ENCODE results near the gene SLMAP. TPM values are rescaled to one million over a fixed set of nuclear protein-coding genes. Genes with fewer than 3 reads are reported as not detected.

The SLMAP gene
- total RNA-seq, 1 experiment from 2014 or later: 49.2 TPM

GRCh38 chr3:57841818-57842217, 85.7 kb downstream of the SLMAP start:
- H3K27ac ChIP-seq (ENCODE audit: low read length): no peak overlapping the region
- no peak overlapping the region for H3K4me3 ChIP-seq (ENCODE audit: low read depth in 2 of 2, low read length in 2 of 2)
- DNase-seq (ENCODE audit: low read depth, low spot score) (no peak), ATAC-seq (no peak)
- H3K4me1 ChIP-seq (ENCODE audit: control insufficient read depth, insufficient read depth, low read length): no peaks in the 10 kb centered on the region
- CTCF ChIA-PET: no interaction called here
- TF ChIP-seq POLR2AphosphoS5 (IDR thresholded peaks at IDR 0.05; ENCODE audit: low read depth, low read length): no peak
- BruUV-seq (replicated peaks): no TSS peak
- POLR2A ChIA-PET: interaction anchor here (0.6 kb wide), 1 partner anchor 66 kb away, joined by 18 read pairs; no protein-coding TSS in a partner anchor
- H3K9me3 ChIP-seq (ENCODE audit: control insufficient read depth, insufficient read depth, low read depth, low read length): no peaks in the 10 kb centered on the region
- intact Hi-C loops (cut with micrococcal nuclease; ENCODE audit: unreplicated experiment) (no loop called here), in situ Hi-C loops (cut with HindIII; ENCODE audit: low pct_unique_long_range_greater_than_20kb, low sequenced_read_pairs) (no loop called here)
- no peaks in the 10 kb centered on the region; the same call in 1 of the 2 replicates for H3K36me3 ChIP-seq (ENCODE audit: control insufficient read depth, insufficient read depth, low read length)
- H3K27me3 ChIP-seq (ENCODE audit: control insufficient read depth, insufficient read depth, low read length): no peaks in the 10 kb centered on the region

GRCh38 chr3:57848177-57848738, 92.1 kb downstream of the SLMAP start:
- CTCF ChIA-PET: no interaction called here
- DNase-seq (ENCODE audit: low read depth, low spot score): no peak
- intact Hi-C loops (cut with micrococcal nuclease; ENCODE audit: unreplicated experiment) (no loop called here), in situ Hi-C loops (cut with HindIII; ENCODE audit: low pct_unique_long_range_greater_than_20kb, low sequenced_read_pairs) (no loop called here)
- Histone ChIP-seq H3K9me3 (ENCODE audit: control insufficient read depth, insufficient read depth, low read depth, low read length) (no peaks in the 10 kb centered on the region), H3K4me1 (ENCODE audit: control insufficient read depth, insufficient read depth, low read length) (no peaks in the 10 kb centered on the region), H3K27me3 (ENCODE audit: control insufficient read depth, insufficient read depth, low read length) (no peaks in the 10 kb centered on the region), H3K4me3 (ENCODE audit: low read depth in 2 of 2, low read length in 2 of 2) (no peak overlapping the region), H3K36me3 (ENCODE audit: control insufficient read depth, insufficient read depth, low read length) (no peaks in the 10 kb centered on the region; the same call in 1 of the 2 replicates), H3K27ac (ENCODE audit: low read length) (no peak overlapping the region)
- POLR2A ChIA-PET: no interaction called here
- no peak for ATAC-seq
- BruUV-seq (replicated peaks): no TSS peak
- TF ChIP-seq SIN3A (IDR thresholded peaks at IDR 0.05; ENCODE audit: borderline replicate concordance, insufficient read depth, low read depth, low read length): no peak
- TF ChIP-seq CTCF (IDR thresholded peaks at IDR 0.05): no peak
- no peak for TF ChIP-seq POLR2AphosphoS5 (IDR thresholded peaks at IDR 0.05; ENCODE audit: low read depth, low read length)
- TF ChIP-seq TCF7L2 (IDR thresholded peaks at IDR 0.05; ENCODE audit: low read depth, low read length): no peak
- no peak for TF ChIP-seq REST (IDR thresholded peaks at IDR 0.05; ENCODE audit: insufficient read depth in 1 of 2, low read depth in 2 of 2, low read length in 1 of 2)

GRCh38 chr3:57851304-57851703, 95.2 kb downstream of the SLMAP start:
- TF ChIP-seq CTCF (IDR thresholded peaks at IDR 0.05) (no peak), SIN3A (IDR thresholded peaks at IDR 0.05; ENCODE audit: borderline replicate concordance, insufficient read depth, low read depth, low read length) (no peak), TCF7L2 (IDR thresholded peaks at IDR 0.05; ENCODE audit: low read depth, low read length) (no peak), REST (IDR thresholded peaks at IDR 0.05; ENCODE audit: insufficient read depth in 1 of 2, low read depth in 2 of 2, low read length in 1 of 2) (no peak)
- ChIA-PET POLR2A (no interaction called here), CTCF (no interaction called here)
- H3K27me3 ChIP-seq (ENCODE audit: control insufficient read depth, insufficient read depth, low read length): no peaks in the 10 kb centered on the region
- no peaks in the 10 kb centered on the region for H3K9me3 ChIP-seq (ENCODE audit: control insufficient read depth, insufficient read depth, low read depth, low read length)
- ATAC-seq (no peak), DNase-seq (ENCODE audit: low read depth, low spot score) (no peak)
- no peaks in the 10 kb centered on the region; the same call in 1 of the 2 replicates for H3K36me3 ChIP-seq (ENCODE audit: control insufficient read depth, insufficient read depth, low read length)
- H3K4me3 ChIP-seq (ENCODE audit: low read depth in 2 of 2, low read length in 2 of 2): no peak overlapping the region
- no peak overlapping the region for H3K27ac ChIP-seq (ENCODE audit: low read length)
- no peaks in the 10 kb centered on the region for H3K4me1 ChIP-seq (ENCODE audit: control insufficient read depth, insufficient read depth, low read length)
- no TSS peak for BruUV-seq (replicated peaks)
- intact Hi-C loops (cut with micrococcal nuclease; ENCODE audit: unreplicated experiment) (no loop called here), in situ Hi-C loops (cut with HindIII; ENCODE audit: low pct_unique_long_range_greater_than_20kb, low sequenced_read_pairs) (no loop called here)
